H54 (cell line): ENCODE data around the gene NR1D1.

Source experiments
- DNase-seq: peaks from one replicate; pipeline ENCODE4 v3.0.0; 2011; ENCODE audit warnings: low spot score, mixed read lengths; ENCODE audit not compliant: insufficient read length
- FAIRE-seq: peaks from 3 replicates; lab custom pipeline; 2011; peaks lifted over from hg19 to GRCh38; lab: Jason Lieb, UNC
- POLR2A ChIP-seq: IDR thresholded peaks from 2 replicates; pipeline ENCODE4 v1.6.1; 2011; ENCODE audit warnings: low read depth, mild to moderate bottlenecking, low read length

NR1D1 gene

DNA sequence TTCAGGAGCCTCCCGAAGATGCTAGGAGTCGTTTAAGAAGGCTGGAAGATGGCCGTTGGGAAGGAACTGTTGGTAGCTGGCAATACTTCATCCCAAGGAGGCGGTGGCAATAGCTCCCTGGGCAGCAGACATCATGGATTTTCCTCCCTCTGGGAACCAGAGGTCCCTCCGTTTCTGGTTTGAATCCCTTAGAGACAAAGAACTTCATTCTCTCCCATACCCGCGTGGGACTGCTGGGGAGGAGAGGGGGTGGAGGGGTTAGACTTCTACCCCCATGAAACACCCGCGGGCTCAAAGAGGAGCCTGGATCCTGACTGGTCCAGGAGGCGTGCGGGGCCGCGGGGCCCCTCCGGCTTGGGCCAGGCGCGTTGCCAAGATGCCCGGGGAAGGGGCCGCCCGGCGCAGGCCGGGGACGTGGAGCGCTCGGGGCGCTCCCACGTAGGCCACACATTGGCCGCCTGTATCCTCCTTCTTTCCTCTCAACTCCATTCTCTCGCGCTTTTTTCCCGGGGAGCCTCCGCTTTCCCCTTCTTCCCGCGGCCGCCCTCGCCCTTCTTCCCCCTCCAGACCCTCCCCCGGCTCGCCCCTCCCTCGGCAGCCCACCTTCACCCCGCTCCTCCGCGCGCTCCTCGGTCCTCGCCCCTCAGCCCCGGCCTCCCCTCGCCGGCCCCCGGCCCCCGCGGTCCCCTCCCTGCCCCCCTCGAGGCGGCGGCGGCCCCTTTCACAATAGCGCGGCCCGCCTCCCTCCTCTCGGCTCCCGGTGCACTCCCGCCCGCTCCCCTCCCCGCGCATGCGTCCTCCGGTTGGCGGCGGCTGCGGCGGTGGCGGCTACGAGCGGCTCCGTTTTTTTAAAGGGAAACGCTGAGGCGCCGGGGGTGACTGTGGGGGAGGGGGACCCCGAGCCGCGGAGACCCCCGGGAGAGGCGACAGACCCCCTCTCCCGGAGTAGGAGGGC is 21.1 kb upstream of the NR1D1 start, which contains the start of gene MSL1:
TSS of gene MSL1 (plus strand) at position 791 of the 955 bp plus-strand sequence. CDS start 642 bp downstream, outside the sequence.
- FAIRE-seq (no peak), DNase-seq (peak; percentile 83)
- TF ChIP-seq POLR2A = peak; percentile 54

DNA sequence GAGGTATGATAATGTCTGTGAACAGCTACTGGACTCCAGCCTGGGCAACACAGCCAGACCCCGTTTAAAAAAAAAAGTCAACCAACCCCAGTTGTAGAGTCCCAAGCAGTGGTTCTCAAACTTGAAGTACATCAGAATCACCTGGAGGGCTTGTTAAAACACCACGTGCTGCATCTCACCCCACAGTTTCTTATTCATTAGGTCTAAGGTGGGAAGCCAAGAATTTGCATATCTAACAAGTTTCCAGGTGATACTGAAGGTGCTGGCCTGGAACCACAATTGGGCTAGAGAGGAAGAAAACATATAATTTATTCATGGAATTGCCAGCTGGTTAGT is 14.7 kb upstream of the NR1D1 start:
- TF ChIP-seq POLR2A = no peak
- DNase-seq (no peak), FAIRE-seq (no peak)

DNA sequence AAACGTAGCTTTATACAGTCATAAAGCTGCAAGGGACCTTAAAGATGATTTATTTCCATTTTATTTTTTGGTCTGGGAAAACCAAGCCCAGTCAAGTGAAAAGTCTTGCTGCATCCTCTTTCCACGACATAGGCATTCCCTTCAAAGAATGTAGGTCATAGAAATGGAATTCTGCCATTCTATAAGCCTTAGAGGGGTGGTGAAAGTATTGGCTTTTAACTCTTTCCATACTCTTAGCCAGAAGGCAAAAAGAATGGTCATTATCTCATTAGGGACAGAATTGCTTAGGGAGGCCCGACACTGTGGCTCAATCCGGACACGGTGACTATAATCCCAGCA is 13.5 kb upstream of the NR1D1 start:
- DNase-seq (no peak), FAIRE-seq (no peak)
- TF ChIP-seq POLR2A = no peak

GRCh38 chr17:40113110-40113906 is 12.9 kb upstream of the NR1D1 start:
- peak; percentile 15 for FAIRE-seq

GRCh38 chr17:40112718-40113109 is 12.3 kb upstream of the NR1D1 start:
- no peak for TF ChIP-seq POLR2A
- no peak for DNase-seq
- no peak for FAIRE-seq

More at GRCh38 chr17:40113110-40113906, 12.9 kb upstream of the NR1D1 start:
- TF ChIP-seq POLR2A = 0 out of 2 replicates have a peak, but pooled peaks have one; percentile 18
- DNase-seq = peak; percentile 86

DNA sequence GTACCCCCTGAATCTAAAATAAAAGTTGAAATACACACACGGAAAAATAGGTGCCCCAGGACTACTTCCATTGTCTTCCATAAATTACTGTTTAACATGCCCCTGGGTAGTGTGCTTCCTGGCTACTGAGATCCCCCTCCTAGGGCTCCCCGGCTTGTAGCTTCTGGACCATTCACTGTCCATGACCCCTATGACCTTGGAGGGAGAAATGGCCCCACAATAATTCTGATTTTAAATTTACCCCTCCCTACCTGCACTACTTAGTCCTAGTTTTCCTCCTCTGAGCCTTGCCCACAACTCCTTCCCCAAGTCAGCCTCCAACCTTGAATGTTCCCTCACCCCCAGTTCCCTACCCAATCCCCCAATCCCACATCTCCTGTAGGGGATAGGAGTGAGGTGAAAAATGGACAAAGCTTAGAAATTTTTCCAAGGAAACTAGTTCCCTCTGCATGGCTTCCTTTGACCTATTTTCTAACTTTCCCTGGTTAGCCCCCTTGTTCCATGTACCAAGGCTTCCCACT is 11.9 kb upstream of the NR1D1 start:
- TF ChIP-seq POLR2A = no peak
- no peak for FAIRE-seq
- no peak for DNase-seq

DNA sequence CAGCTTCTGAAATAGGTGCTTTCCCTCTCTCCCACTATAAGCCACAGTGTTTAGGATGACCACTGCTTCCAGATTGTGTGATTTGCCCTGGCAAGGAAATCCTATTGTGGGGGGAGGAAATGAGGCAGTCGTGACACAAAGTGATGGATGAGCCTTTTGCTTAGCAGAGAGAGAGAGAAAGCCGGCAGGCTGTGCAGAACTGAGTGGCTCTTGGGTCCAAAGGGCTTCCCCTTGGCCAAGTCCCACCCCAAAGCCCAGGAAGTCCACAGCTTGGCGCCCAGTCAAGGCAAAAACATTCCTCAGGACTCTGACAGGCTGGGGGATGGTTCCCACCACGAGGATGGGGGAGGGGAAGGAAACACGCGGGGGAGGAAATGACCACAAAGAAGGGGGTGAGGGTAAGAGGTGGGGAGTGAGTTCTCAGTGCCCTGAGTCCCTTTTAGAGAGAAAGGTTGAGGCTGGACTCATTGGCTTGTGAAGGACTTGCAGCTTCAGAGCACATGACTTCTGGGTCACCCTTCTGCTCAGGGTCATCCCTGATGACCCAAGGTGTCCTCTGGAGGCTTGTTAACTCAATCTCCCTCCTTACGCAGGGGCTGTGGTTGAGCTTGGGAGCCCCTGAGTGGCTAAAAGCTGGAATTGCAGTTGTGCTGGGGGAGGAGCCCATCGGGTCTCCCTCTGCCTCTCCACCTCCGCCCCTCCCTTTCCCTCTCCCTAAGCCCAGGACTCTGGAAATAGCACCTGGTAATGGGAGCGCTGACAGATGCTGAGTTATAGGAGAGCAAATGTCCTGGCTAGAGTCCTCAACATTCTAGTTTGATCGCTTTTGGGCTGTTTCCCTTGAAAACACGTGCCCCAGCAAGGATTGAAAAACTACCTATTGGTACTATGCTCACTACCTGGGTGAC is 11.1 kb upstream of the NR1D1 start:
- FAIRE-seq (no peak), DNase-seq (peak; percentile 83)
- TF ChIP-seq POLR2A = no peak

DNA sequence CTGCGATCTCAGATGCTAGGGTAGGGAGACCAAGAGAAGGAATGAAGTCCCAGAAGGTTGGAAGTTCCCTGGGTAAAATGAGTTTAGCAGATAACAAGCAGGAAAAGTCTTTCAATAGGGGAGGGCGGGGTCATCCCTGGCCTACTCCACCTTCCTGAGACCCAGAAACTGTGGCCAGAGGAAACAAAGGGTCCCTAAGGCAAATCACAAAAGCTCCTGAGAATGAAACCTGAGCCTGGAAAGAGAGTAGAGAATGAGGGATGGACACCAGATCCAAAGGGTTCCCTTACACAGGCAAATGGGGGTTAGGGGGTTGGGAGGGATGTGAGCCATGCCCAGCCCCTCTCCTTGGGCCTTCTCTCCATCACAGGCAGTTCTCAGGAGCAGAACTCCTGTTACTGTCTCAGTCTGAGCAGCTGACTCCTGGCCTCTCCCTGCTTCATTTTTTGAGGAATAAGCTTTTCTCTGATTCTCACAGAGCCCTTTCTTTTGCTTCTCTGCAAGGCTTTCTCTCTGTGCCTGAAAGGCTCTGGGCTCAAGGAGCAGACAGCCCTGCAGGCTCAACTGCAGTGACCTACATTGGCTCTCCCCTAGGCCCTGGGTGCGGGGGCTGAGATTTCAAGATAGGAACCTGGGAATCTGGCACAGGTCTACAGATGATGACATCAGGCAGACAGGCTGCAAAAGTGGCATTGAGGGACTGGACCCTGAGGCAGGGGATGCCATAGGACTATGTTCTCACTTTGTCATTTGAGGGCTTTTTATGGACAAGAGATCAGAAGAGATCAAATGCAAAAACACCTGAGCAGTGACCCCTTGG is 9.8 kb upstream of the NR1D1 start:
- no peak for TF ChIP-seq POLR2A
- FAIRE-seq (no peak), DNase-seq (no peak)

DNA sequence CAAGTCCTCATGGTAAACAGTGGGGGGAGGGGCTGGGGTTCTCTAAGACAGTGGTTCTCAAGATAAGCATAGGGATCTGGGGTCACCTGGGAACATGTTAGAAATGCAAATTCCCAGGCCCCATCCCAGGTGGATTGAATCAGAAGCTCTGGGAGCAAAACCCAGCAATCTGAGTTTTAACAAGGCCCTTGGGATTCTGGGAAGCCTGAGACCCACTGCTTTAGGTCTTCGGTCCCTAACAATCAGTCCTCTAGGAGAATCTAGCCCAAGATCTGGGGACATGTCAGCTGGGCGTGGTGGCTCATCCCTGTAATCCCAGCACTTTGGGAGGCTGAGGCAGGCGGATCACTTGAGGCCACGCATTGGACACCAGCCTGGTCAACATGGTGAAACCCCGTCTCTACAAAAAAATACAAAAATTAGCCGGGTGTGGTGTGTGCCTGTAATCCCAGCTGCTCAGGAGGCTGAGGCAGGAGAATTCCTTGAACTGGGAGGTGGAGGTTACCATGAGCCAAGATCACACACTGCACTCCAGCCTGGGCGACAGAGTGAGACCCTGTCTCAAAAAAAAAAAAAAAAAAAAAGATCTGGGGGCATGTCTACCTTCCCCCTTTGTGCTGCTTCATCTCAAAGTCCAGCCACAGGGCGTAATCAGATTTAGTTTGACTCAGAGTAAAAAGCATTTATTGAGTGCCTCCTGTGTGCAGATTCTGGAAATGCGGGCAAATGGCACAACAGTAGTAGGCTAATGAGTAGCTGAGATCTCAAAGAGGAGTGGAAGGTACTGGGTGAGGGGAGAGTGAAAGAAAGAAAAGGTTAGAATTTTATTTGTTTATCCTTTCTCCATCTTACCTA is 8.8 kb upstream of the NR1D1 start:
- TF ChIP-seq POLR2A = no peak
- DNase-seq = no peak
- no peak for FAIRE-seq

GRCh38 chr17:40107522-40108174 is 7.3 kb upstream of the NR1D1 start:
- no peak for DNase-seq
- no peak for TF ChIP-seq POLR2A
- no peak for FAIRE-seq
